ENCODE data around the gene MPC1. TPM values are rescaled to one million over a fixed set of nuclear protein-coding genes. Genes with fewer than 3 reads are reported as not detected.
"Not testable (repeated sequence)": the region's sequence is repeated elsewhere in the genome, so short reads cannot be mapped to it uniquely, and the experiment has no call there.

MPC1 gene
- total RNA-seq, 1 donor from 2014 or later, result 40.9 TPM

DNA sequence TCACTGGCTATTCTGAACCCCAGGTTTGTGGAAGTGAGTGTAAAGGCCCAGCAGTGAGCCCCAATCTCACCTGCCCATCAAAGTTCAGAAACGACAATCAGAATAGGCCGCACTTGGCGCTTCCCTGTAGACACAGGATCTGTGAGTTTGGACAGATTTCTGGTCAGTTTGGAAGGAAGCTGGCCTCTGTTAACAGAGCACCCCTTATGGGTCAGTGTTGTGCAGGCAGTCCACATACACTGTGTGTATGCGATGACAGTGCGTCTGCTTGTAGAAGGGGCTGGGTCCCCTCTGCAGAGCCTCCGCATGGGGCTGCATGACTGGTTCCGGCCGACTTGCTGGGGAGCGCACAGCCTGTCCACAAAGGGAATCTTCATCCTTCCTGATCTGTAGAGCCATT, 3.4 kb upstream of the MPC1 start:
- TF ChIP-seq, protein P1, sequence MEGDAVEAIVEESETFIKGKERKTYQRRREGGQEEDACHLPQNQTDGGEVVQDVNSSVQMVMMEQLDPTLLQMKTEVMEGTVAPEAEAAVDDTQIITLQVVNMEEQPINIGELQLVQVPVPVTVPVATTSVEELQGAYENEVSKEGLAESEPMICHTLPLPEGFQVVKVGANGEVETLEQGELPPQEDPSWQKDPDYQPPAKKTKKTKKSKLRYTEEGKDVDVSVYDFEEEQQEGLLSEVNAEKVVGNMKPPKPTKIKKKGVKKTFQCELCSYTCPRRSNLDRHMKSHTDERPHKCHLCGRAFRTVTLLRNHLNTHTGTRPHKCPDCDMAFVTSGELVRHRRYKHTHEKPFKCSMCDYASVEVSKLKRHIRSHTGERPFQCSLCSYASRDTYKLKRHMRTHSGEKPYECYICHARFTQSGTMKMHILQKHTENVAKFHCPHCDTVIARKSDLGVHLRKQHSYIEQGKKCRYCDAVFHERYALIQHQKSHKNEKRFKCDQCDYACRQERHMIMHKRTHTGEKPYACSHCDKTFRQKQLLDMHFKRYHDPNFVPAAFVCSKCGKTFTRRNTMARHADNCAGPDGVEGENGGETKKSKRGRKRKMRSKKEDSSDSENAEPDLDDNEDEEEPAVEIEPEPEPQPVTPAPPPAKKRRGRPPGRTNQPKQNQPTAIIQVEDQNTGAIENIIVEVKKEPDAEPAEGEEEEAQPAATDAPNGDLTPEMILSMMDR (conservative IDR thresholded peaks at IDR 0.05), result no peak
- DNase-seq (ENCODE audit: extremely low spot score, unreplicated experiment), result no peak
- no peaks in the 10 kb centered on the region for H3K27me3 Mint-ChIP-seq
- H3K9me3 Mint-ChIP-seq, result no peaks in the 10 kb centered on the region
- H3K4me1 Mint-ChIP-seq (ENCODE audit: unreplicated experiment), result peaks cover 5% of the 10 kb centered on the region
- no peak overlapping the region for H3K4me3 Mint-ChIP-seq
- H3K36me3 Mint-ChIP-seq, result no peaks in the 10 kb centered on the region
- no peak overlapping the region for H3K27ac Mint-ChIP-seq

DNA sequence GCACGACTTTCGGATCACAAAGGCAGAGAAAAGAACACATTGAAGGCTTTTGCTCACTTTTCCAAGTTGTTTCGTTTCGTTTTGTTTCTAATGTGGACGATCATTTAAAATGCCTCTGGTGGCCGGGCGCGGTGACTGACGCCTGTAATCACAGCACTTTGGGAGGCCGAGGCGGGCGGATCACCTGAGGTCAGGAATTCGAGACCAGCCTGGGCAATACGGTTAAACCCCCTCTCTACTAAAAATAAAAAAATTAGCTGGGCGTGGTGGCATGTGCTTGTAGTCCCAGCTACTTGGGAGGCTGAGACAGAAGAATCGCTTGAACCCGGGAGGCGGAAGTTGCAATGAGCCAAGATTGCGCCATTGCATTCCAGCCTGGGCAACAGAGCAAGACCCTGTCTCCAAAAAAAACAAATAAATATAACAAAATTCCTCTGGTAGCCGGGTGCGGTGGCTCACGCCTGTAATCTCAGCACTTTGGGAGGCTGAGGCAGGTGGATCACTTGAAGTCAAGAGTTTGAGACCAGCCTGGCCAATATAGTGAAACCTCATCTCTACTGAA, 1.1 kb upstream of the MPC1 start:
- H3K9me3 Mint-ChIP-seq; H3K27me3 Mint-ChIP-seq; H3K4me1 Mint-ChIP-seq (ENCODE audit: unreplicated experiment); DNase-seq (ENCODE audit: extremely low spot score, unreplicated experiment); H3K36me3 Mint-ChIP-seq: not testable (repeated sequence)
- Mint-ChIP-seq H3K4me3 (peak overlapping the region; percentile 93), H3K27ac (peak overlapping the region; percentile 98)
- TF ChIP-seq, protein P1 (conservative IDR thresholded peaks at IDR 0.05), result peak; percentile 67

DNA sequence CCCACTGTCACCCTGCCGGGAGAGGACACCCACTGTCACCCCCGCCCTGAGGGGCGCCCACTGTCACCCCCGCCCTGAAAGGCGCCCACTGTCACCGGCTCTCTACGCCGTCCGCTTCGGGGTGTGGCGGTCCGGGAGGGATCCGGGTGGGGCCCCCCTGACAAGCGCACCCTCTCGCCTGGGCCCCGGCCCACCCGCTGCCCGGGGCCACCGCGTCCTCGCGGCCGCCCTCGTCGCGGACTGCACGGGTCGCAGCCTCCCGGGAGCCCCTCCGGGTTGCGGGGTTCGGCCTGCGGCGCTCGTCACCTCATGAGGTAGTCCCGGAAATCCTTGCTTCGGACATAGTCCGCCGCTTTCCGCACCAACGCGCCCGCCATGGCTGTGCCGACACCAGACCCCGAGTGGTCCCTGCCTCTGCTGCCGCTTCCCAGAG, 224 bp downstream of the MPC1 start:
- Mint-ChIP-seq H3K9me3 (no peaks in the 10 kb centered on the region), H3K36me3 (no peaks in the 10 kb centered on the region), H3K27ac (no peak overlapping the region), H3K4me3 (peak overlapping the region; percentile 92), H3K27me3 (no peaks in the 10 kb centered on the region), H3K4me1 (ENCODE audit: unreplicated experiment) (peaks cover 5% of the 10 kb centered on the region)
- DNase-seq (ENCODE audit: extremely low spot score, unreplicated experiment), result no peak
- TF ChIP-seq, protein P1 (conservative IDR thresholded peaks at IDR 0.05), result no peak

GRCh38 chr6:166381733-166382499, 824 bp downstream of the MPC1 start:
- H3K9me3 Mint-ChIP-seq, result no peaks in the 10 kb centered on the region
- peaks cover 5% of the 10 kb centered on the region for H3K4me1 Mint-ChIP-seq (ENCODE audit: unreplicated experiment)
- H3K27ac Mint-ChIP-seq, result peak overlapping the region; percentile 86
- peak overlapping the region; percentile 92 for H3K4me3 Mint-ChIP-seq
- TF ChIP-seq, protein P1 (conservative IDR thresholded peaks at IDR 0.05), result peak; percentile 82
- H3K36me3 Mint-ChIP-seq, result no peaks in the 10 kb centered on the region
- peak; percentile 83 for DNase-seq (ENCODE audit: extremely low spot score, unreplicated experiment)
- H3K27me3 Mint-ChIP-seq, result no peaks in the 10 kb centered on the region

GRCh38 chr6:166381381-166381732, 1.4 kb downstream of the MPC1 start:
- no peaks in the 10 kb centered on the region for H3K27me3 Mint-ChIP-seq
- H3K36me3 Mint-ChIP-seq, result no peaks in the 10 kb centered on the region
- H3K27ac Mint-ChIP-seq, result peak overlapping the region; percentile 86
- TF ChIP-seq, protein P1 (conservative IDR thresholded peaks at IDR 0.05), result no peak
- DNase-seq (ENCODE audit: extremely low spot score, unreplicated experiment), result no peak
- peaks cover 5% of the 10 kb centered on the region for H3K4me1 Mint-ChIP-seq (ENCODE audit: unreplicated experiment)
- no peaks in the 10 kb centered on the region for H3K9me3 Mint-ChIP-seq
- peak overlapping the region; percentile 92 for H3K4me3 Mint-ChIP-seq

All from type B pancreatic cell (in vitro differentiated cells).